Peyer's patch (tissue), 4 donors: ENCODE data around the gene KCMF1. TPM values are rescaled to one million over a fixed set of nuclear protein-coding genes. Genes with fewer than 3 reads are reported as not detected.
A peak's percentile ranks its signal among the peaks of the same experiment; 100 is the strongest.

ENCODE experiments used
- DNase-seq, 3 donors: peaks; one replicate each; pipeline ENCODE4 v3.0.0-alpha.2; 2017 to 2019
- H3K27ac ChIP-seq, 4 donors: fragments of 200-600 bp; sonication (generic); one replicate each; pipeline ENCODE4 v1.5.1; 2016 to 2019
- H3K27me3 ChIP-seq, 2 donors: fragments of 200-600 bp; sonication (generic); one replicate each; pipeline ENCODE4 v1.5.1; 2019
- H3K36me3 ChIP-seq, 3 donors: fragments of 200-600 bp; sonication (generic); one replicate each; pipeline ENCODE4 v1.5.1; 2016 to 2019
- H3K4me1 ChIP-seq, 4 donors: fragments of 200-600 bp; sonication (generic); one replicate each; pipeline ENCODE4 v1.5.1; 2016 to 2019
- H3K4me3 ChIP-seq, 4 donors: fragments of 200-600 bp; sonication (generic); 1 replicate in 3 of 4; 2 replicates in 1 of 4; pipeline ENCODE4 v1.5.1; 2016 to 2019; ENCODE audit warnings: mild to moderate bottlenecking in 1 of 4
- H3K9me3 ChIP-seq, 4 donors: fragments of 200-600 bp; sonication (generic); one replicate each; pipeline ENCODE4 v1.5.1; 2016 to 2019; ENCODE audit warnings: mild to moderate bottlenecking in 1 of 4
- CTCF ChIP-seq, 6 experiments: fragments of 450-650 bp in 4 of 6; fragments of 200-600 bp in 2 of 6; sonication (generic) in 1 of 6; IDR thresholded peaks; one replicate each; pipeline ENCODE4 v1.5.1; 2017 to 2019; ENCODE audit warnings: antibody characterized with exemption in 6 of 6, mild to moderate bottlenecking in 3 of 6, moderate library complexity in 1 of 6
- POLR2A ChIP-seq, 2 donors: fragments of 450-650 bp; IDR thresholded peaks; one replicate each; pipeline ENCODE4 v1.5.1; 2017; ENCODE audit warnings: antibody characterized with exemption in 2 of 2, mild to moderate bottlenecking in 2 of 2, moderate library complexity in 2 of 2
- total RNA-seq, 4 donors: library from RNA; depleted of rRNA; stranded (reverse); fragments of >200 nt; gene quantifications; one replicate each; pipeline ENCODE4 v1.1.0, GENCODE V29; 2016

The KCMF1 gene
- total RNA-seq, 4 donors from 2014 or later = 28.1 to 66.5 (median 44.3) TPM

- Histone ChIP-seq H3K27me3 (no peaks in the 10 kb centered on the region), H3K4me3 (no peak overlapping the region), H3K27ac (no peak overlapping the region), H3K9me3 (no peaks in the 10 kb centered on the region), H3K36me3 (no peaks in the 10 kb centered on the region), H3K4me1 (no peaks in the 10 kb centered on the region)
- no peak for DNase-seq
- TF ChIP-seq POLR2A (IDR thresholded peaks at IDR 0.05) = no peak
- no peak for TF ChIP-seq CTCF (IDR thresholded peaks at IDR 0.05)
Observed at GRCh38 chr2:85066006-85066740, 95.2 kb downstream of the KCMF1 start.

- Histone ChIP-seq H3K4me1 (no peaks in the 10 kb centered on the region), H3K9me3 (no peaks in the 10 kb centered on the region), H3K27me3 (no peaks in the 10 kb centered on the region), H3K27ac (no peak overlapping the region), H3K4me3 (peak overlapping the region in 2 of 4 donors; percentile 10 to 31), H3K36me3 (no peaks in the 10 kb centered on the region)
- DNase-seq = peak; percentile 30 to 80 (median 64)
- TF ChIP-seq POLR2A (IDR thresholded peaks at IDR 0.05) (no peak), CTCF (IDR thresholded peaks at IDR 0.05) (peak; percentile 19 to 70 (median 64))
Observed at GRCh38 chr2:85066874-85067351, 96.0 kb downstream of the KCMF1 start.

DNA sequence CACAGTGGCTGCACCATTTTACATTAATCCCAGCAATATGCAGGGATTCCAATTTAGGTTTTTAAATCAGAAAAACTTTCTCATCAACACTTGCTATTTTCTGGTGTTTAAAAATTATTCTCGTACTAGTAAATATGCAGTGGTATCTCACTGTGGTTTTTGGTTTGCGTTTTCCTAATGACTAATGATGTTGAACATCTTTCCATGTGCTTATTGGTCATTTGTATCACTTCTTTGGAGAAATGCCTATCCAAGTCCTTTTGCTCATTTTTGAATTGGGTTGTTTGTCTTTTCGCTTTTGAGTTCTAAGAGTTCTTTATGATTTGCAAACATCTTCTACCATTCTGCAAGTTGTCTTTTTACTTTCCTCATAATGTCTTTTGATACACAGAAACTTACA is 100.1 kb downstream of the KCMF1 start:
- H3K4me3 ChIP-seq = no peak overlapping the region
- no peaks in the 10 kb centered on the region for H3K36me3 ChIP-seq
- H3K27ac ChIP-seq = no peak overlapping the region
- TF ChIP-seq CTCF (IDR thresholded peaks at IDR 0.05) (no peak), POLR2A (IDR thresholded peaks at IDR 0.05) (no peak)
- no peaks in the 10 kb centered on the region for H3K4me1 ChIP-seq
- no peaks in the 10 kb centered on the region for H3K27me3 ChIP-seq
- H3K9me3 ChIP-seq = no peaks in the 10 kb centered on the region
- no peak for DNase-seq

GRCh38 chr2:85073033-85073432 is 102.1 kb downstream of the KCMF1 start:
- Histone ChIP-seq H3K9me3 (no peaks in the 10 kb centered on the region), H3K27me3 (no peaks in the 10 kb centered on the region), H3K36me3 (no peaks in the 10 kb centered on the region), H3K4me1 (no peaks in the 10 kb centered on the region), H3K4me3 (no peak overlapping the region), H3K27ac (no peak overlapping the region)
- DNase-seq = no peak
- TF ChIP-seq CTCF (IDR thresholded peaks at IDR 0.05) (no peak), POLR2A (IDR thresholded peaks at IDR 0.05) (no peak)

GRCh38 chr2:85076618-85077274 is 105.8 kb downstream of the KCMF1 start:
- no peak overlapping the region for H3K4me3 ChIP-seq
- DNase-seq = no peak
- no peak overlapping the region for H3K27ac ChIP-seq
- no peak for TF ChIP-seq POLR2A (IDR thresholded peaks at IDR 0.05)
- TF ChIP-seq CTCF (IDR thresholded peaks at IDR 0.05) = no peak
- no peaks in the 10 kb centered on the region for H3K4me1 ChIP-seq
- H3K27me3 ChIP-seq = no peaks in the 10 kb centered on the region
- no peaks in the 10 kb centered on the region for H3K9me3 ChIP-seq
- H3K36me3 ChIP-seq = no peaks in the 10 kb centered on the region
